ENCODE results near the gene SARDH.

The SARDH gene

DNA sequence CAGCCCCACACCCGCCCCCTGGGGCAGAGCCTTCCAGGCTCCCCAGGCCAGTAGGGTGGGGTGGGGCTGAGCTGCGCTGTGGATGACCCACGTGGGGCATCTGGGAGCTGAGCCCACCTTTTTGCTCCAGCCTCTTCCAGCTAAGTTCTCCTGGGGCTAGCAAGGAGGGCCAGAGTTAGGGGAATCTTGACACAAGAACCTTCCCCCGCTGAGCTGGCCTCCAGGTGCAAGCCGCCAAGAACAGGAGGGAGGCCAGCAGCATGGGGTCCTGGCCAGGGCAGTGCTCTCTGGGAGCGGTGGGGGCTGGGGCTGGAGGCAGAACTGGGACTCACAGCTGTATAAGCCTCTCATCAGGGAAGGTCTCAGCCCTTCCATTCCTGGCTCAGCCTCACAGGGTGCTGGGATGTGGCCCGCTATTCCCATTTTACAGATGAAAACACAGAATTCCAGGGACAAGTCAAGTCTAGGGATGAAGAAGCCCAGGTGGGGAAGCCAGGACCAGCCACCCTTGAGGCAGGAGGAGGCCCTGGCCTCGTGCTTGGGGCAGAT lies 21.5 kb downstream of the SARDH start:
- CTCF ChIA-PET: interaction anchor here (1.1 kb wide), 1 partner anchor 277 kb away, joined by 3 read pairs; no protein-coding TSS in a partner anchor
- TF ChIP-seq, protein P1, sequence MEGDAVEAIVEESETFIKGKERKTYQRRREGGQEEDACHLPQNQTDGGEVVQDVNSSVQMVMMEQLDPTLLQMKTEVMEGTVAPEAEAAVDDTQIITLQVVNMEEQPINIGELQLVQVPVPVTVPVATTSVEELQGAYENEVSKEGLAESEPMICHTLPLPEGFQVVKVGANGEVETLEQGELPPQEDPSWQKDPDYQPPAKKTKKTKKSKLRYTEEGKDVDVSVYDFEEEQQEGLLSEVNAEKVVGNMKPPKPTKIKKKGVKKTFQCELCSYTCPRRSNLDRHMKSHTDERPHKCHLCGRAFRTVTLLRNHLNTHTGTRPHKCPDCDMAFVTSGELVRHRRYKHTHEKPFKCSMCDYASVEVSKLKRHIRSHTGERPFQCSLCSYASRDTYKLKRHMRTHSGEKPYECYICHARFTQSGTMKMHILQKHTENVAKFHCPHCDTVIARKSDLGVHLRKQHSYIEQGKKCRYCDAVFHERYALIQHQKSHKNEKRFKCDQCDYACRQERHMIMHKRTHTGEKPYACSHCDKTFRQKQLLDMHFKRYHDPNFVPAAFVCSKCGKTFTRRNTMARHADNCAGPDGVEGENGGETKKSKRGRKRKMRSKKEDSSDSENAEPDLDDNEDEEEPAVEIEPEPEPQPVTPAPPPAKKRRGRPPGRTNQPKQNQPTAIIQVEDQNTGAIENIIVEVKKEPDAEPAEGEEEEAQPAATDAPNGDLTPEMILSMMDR (IDR thresholded peaks at IDR 0.05; ENCODE audit: control extremely low read depth, extremely low read depth, low read depth, missing control alignments): no peak
- no peak for DNase-seq (ENCODE audit: extremely low spot score)
- POLR2A ChIA-PET: no interaction called here

DNA sequence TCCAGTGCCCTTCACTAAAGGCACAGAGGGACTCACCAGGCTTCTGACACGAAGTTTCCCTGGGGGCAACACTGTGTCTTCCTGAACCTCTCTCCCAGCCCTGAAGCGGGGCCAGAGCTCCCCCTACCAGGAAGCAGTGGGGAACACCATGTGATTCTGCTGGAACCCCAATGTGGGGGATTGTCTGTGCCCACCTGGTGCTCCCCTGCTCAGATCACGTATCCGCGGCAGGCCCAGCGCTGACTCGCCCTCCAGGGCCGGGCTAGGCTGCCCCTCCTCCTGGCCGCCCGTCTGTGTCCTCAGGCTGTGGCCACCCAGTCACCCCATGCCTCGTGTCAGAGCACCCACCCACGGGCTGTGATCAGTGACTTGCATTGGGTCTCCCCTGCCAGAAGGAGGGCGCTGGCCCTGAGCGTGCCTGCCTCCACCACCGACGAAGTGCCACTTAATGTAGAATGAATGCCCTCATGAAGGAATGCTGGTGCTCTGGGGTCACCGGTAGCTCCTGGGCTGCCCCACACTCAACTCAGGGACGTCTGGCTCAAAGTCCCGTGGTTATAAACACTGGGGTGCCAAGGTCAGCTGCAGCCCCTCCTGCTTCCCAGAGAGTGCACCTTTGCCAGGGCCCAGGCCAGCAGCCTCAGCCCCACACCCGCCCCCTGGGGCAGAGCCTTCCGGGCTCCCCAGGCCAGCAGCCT lies 22.1 kb downstream of the SARDH start:
- no peak for DNase-seq (ENCODE audit: extremely low spot score)

DNA sequence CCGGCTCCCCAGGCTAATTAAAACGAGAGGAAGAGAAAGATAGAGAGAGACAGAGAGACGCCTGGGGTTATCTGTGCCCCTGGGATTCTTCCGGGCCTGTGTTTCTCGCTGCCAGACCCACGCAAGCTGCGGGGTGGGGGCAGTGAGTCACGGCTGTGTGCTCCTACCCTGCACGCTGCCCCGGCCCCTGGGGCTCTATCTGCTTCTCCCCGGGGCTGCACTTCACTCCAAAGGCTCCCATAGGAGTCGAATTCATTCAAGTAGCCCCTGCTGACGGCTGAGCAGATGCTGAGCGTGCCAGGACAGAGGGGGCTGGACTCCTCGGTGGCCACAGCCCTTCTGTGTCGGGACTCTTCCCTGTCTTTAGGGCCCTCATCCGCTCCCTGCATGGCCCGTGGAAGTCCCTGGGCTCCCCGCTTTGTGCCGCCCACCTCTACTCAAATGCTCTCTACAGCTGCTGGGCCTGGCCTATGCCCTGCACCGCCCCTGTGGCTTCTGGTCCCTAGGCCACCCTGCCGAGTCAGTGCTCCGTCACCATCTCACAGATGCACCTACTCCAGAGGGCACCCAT lies 22.8 kb downstream of the SARDH start:
- ChIA-PET CTCF (interaction anchor here (0.9 kb wide), 1 partner anchor 278 kb away, joined by 4 read pairs; no protein-coding TSS in a partner anchor), POLR2A (no interaction called here)
- TF ChIP-seq, protein P1 (IDR thresholded peaks at IDR 0.05; ENCODE audit: control extremely low read depth, extremely low read depth, low read depth, missing control alignments): no peak
- no peak for DNase-seq (ENCODE audit: extremely low spot score)

More for the DNA sequence above, 22.1 kb downstream of the SARDH start:
- ChIA-PET CTCF (no interaction called here), POLR2A (no interaction called here)
- TF ChIP-seq, protein P1 (IDR thresholded peaks at IDR 0.05; ENCODE audit: control extremely low read depth, extremely low read depth, low read depth, missing control alignments): peak; percentile 35

DNA sequence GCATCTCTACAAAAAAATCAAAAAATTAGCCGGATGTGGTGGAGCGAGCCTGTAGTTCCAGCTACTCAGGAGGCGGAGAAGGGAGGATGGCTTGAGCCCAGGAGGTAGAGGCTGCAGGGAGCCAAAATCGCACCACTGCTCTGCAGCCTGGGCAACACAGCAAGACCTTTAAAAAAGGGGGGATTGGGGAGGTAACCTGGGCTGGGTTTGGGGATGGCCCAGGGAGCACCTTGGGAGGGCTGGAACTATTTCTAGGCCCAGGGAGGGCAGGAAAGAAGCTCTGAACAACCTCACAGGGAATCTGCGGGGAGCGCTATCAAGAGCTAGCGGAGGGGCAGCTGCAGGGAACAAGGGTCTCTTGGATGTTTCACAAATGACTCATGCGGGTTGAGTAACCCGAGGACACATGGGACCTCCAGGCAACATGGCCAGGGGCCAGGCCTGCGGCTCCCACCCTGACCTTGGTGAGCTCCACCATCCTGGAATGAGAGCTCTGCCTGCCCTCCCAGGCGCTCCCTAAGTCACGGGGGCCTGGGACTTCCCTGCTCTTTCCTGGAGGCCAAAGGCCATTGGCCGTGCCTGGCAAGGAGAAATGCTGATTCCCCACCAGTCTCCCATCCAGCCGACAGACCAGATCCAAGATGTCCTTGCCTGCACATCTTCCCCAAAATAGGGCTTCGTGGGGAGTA lies 23.4 kb downstream of the SARDH start:
- no peak for DNase-seq (ENCODE audit: extremely low spot score)
- POLR2A ChIA-PET: interaction anchor here (0.6 kb wide), 1 partner anchor 163 kb away, joined by 5 read pairs; no protein-coding TSS in a partner anchor
- CTCF ChIA-PET: interaction anchor here (0.9 to 1.2 kb wide), 2 partner anchors 28 to 279 kb away, joined by 3 to 4 read pairs; no protein-coding TSS in a partner anchor
- TF ChIP-seq, protein P1 (IDR thresholded peaks at IDR 0.05; ENCODE audit: control extremely low read depth, extremely low read depth, low read depth, missing control alignments): no peak

DNA sequence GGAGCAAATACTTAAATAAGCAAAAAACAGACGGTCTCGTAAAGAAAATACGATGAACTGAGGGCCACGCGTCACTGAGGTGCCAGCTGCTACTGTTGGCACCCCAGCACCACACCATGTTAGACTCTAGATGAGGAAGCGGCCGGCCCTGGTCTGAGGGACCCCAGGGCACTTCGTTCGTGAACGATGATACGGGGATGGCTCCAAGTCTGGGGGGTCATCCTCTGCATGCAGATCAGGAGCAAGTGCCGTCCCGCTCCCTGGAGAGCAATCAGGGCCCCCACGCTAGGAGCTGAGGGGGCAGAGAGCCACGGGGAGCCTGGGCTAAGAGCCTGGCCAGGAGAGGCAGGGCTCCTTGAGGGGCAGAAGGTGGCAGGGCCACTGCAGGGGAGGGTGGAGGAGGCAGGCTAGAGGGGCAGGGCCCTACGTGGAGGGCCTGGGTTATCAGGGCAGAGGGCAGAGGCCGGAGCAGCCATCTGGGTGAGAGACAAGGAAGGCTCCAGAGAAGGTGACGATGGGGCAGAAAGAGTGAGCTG lies 24.1 kb downstream of the SARDH start:
- CTCF ChIA-PET: interaction anchor here (0.9 to 1.2 kb wide), 2 partner anchors 29 to 180 kb away, joined by 3 read pairs; no protein-coding TSS in a partner anchor
- TF ChIP-seq, protein P1 (IDR thresholded peaks at IDR 0.05; ENCODE audit: control extremely low read depth, extremely low read depth, low read depth, missing control alignments): no peak
- POLR2A ChIA-PET: interaction anchor here (0.6 kb wide), 1 partner anchor 163 kb away, joined by 5 read pairs; no protein-coding TSS in a partner anchor

More for the DNA sequence above, 24.1 kb downstream of the SARDH start:
- no peak for DNase-seq (ENCODE audit: extremely low spot score)
